BJ (cell line): ENCODE measurements around the gene GBGT1. TPM values are rescaled to one million over a fixed set of nuclear protein-coding genes. Genes with fewer than 3 reads are reported as not detected.

Experiments used
- CTCF ChIA-PET: fragments of 350-600 bp; formaldehyde crosslinking; extraction: SDS; loops from one replicate; lab custom pipeline; 2021; ENCODE audit warnings: antibody characterized with exemption, inconsistent platforms; lab: Yijun Ruan, JAX
- POLR2A ChIA-PET: fragments of 300-600 bp; sonication (Branson Sonifier 250); formaldehyde crosslinking; extraction: SDS; loops from one replicate; lab custom pipeline; 2021; ENCODE audit warnings: antibody characterized with exemption; lab: Charles Lee
- DNase-seq: peaks from one replicate; pipeline ENCODE4 v3.0.0-alpha.2; 2011; ENCODE audit warnings: low read depth
- H3K27me3 ChIP-seq: 2 replicates; pipeline ENCODE4 v1.6.0; 2011; ENCODE audit warnings: low read length; ENCODE audit not compliant: control insufficient read depth, insufficient read depth
- H3K36me3 ChIP-seq: 2 replicates; pipeline ENCODE4 v1.5.1; 2011; ENCODE audit warnings: low read length; ENCODE audit not compliant: control insufficient read depth, insufficient read depth
- H3K4me3 ChIP-seq: 2 replicates; pipeline ENCODE4 v1.5.1; 2011; ENCODE audit warnings: low read depth, mild to moderate bottlenecking, control low read depth, low read length
- CTCF ChIP-seq: IDR thresholded peaks from 2 replicates; pipeline ENCODE4 v1.5.1; 2011; ENCODE audit warnings: low read depth, mild to moderate bottlenecking, control low read depth, inconsistent platforms, low read length, moderate library complexity; ENCODE audit not compliant: insufficient read depth
- polyA plus RNA-seq: library from polyadenylated mRNA; depleted of rRNA; stranded (reverse); fragments of >200 nt; gene quantifications from 2 replicates; pipeline ENCODE4 v1.2.3, GENCODE V29; 2011

The GBGT1 gene
- polyA plus RNA-seq, 1 experiment, result 10.3 TPM

DNA sequence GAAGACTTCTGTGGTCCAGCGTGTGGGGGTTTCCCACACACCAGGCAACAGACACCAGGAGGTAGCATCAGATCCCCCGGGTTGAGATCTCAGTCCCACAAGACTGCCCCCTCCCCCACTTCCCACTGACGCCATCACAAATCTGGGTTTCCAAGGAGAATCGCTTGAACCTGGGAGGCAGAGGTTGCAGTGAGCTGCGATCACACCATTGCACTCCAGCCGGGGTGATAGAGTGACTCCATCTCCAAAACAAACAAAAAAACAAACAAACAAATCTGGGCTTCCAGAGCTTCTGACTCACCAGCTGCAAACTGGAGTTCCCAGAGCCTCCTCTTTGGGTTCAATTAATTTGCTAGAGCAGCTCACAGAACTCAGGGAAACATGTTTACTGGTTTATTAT lies 4.7 kb upstream of the GBGT1 start:
- CTCF ChIA-PET, result interaction anchor here (0.7 to 2.1 kb wide), 4 partner anchors 12 to 24 kb away, joined by 4 to 6 read pairs (median 4); no protein-coding TSS in a partner anchor

GRCh38 chr9:133167769-133168168 lies 4.1 kb upstream of the GBGT1 start:
- POLR2A ChIA-PET, result no interaction called here
- Histone ChIP-seq H3K27me3 (peaks cover 7% of the 10 kb centered on the region), H3K36me3 (no peaks in the 10 kb centered on the region), H3K4me3 (no peak overlapping the region)
- no peak for DNase-seq
- TF ChIP-seq CTCF, result no peak
- CTCF ChIA-PET, result interaction anchor here (0.9 to 2.1 kb wide), 5 partner anchors 11 to 22 kb away, joined by 3 to 6 read pairs (median 4); no protein-coding TSS in a partner anchor

More for the DNA sequence above, 4.7 kb upstream of the GBGT1 start:
- POLR2A ChIA-PET, result no interaction called here
- Histone ChIP-seq H3K36me3 (no peaks in the 10 kb centered on the region), H3K27me3 (peaks cover 9% of the 10 kb centered on the region), H3K4me3 (no peak overlapping the region)
- TF ChIP-seq CTCF, result no peak
- DNase-seq, result no peak

DNA sequence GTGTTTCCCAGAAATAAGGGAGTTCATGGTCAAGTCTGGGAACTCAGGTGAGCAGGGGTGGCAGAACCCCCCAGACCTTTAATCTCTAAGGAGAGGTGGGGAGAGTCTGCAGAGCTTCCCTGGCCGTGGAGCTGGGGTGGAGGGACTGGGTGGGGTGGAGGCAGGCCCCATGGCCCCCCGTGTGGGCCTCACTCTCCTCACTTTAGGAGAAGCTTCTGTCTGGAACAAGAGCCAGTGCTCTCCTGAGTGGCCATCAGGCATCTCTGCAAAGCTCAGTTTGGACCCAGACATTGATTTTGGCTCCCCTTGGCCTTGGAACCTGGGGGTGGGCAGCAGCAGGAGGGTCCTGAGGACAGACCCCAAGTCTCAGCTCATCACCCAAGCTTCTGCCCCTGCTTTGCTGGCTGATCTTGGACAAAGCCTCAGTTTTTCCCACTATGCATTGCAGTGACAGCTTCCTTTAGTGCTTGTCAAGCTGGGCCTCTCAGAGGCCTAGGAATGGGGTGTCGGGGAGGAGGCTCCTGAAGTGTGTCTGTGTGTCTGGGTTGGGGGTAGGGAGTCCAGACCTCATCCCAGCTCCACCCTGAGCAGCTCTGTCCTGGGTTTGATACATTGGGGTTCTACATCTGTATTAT lies 3.5 kb upstream of the GBGT1 start:
- no peak for TF ChIP-seq CTCF
- DNase-seq, result no peak
- H3K27me3 ChIP-seq, result peaks cover 7% of the 10 kb centered on the region
- ChIA-PET CTCF (interaction anchor here (0.6 to 2.1 kb wide), 8 partner anchors 9 to 321 kb away, joined by 3 to 6 read pairs (median 3); no protein-coding TSS in a partner anchor), POLR2A (no interaction called here)
- H3K36me3 ChIP-seq, result no peaks in the 10 kb centered on the region
- H3K4me3 ChIP-seq, result no peak overlapping the region

DNA sequence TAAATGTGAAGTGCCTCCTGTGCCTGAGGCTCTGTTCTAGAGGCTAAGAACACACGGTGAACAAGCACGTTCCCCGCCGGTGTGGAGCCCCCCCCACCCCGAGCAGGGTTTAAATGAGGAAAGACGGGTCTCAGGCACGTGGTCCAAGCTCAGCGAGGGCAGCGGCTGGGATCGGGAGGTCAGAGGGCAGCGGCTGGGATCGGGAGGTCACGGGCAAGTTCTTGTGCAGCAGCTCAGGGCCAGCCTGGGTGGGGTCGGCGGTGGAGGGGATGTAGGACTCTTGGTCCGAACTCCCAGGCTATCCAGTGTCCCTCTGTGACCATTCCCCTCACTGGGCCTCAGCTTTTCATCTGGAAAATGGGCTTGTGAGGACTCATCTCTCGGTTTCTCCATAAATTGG lies 2.7 kb upstream of the GBGT1 start:
- no peak for DNase-seq
- no peaks in the 10 kb centered on the region for H3K36me3 ChIP-seq
- CTCF ChIA-PET, result interaction anchor here (0.9 to 2.1 kb wide), 6 partner anchors 10 to 321 kb away, joined by 3 to 6 read pairs (median 4); no protein-coding TSS in a partner anchor
- POLR2A ChIA-PET, result no interaction called here
- H3K27me3 ChIP-seq, result no peaks in the 10 kb centered on the region
- no peak overlapping the region for H3K4me3 ChIP-seq
- TF ChIP-seq CTCF, result no peak

- ChIA-PET CTCF (interaction anchor here (0.7 to 1.2 kb wide), 2 partner anchors 9 to 19 kb away, joined by 3 read pairs; no protein-coding TSS in a partner anchor), POLR2A (no interaction called here)
- DNase-seq, result no peak
- TF ChIP-seq CTCF, result no peak
- no peak overlapping the region for H3K4me3 ChIP-seq
- H3K27me3 ChIP-seq, result no peaks in the 10 kb centered on the region
- H3K36me3 ChIP-seq, result no peaks in the 10 kb centered on the region
Measured at GRCh38 chr9:133165452-133165730, 1.7 kb upstream of the GBGT1 start.
